Endothelial cell of umbilical vein (primary cell): ENCODE measurements around the gene OTUD7B. TPM values are rescaled to one million over a fixed set of nuclear protein-coding genes. Genes with fewer than 3 reads are reported as not detected.

Source experiments
- BruUV-seq: library from RNA; stranded (reverse); fragments of 400-500 nt; replicated peaks from 2 replicates; lab custom pipeline; 2021; lab: Mats Ljungman, UMichigan
- CTCF ChIA-PET: fragments of 300-600, 350-600 bp; sonication (Branson Sonifier 250); formaldehyde crosslinking; loops from one replicate; lab custom pipeline; 2021; ENCODE audit warnings: antibody characterized with exemption, inconsistent platforms; lab: Charles Lee
- POLR2A ChIA-PET: fragments of 300-600, 350-600 bp; sonication (Branson Sonifier 250); formaldehyde crosslinking; loops from one replicate; lab custom pipeline; 2021; ENCODE audit warnings: antibody characterized with exemption, inconsistent platforms; lab: Charles Lee
- DNase-seq: peaks from one replicate; pipeline ENCODE4 v3.0.0-alpha.2; 2011; ENCODE audit warnings: low read depth, low spot score
- FAIRE-seq: peaks from 2 replicates; lab custom pipeline; 2011; peaks lifted over from hg19 to GRCh38; lab: Jason Lieb, UNC
- H2AFZ ChIP-seq: 2 replicates; pipeline ENCODE4 v1.6.0; 2012; ENCODE audit warnings: low read depth, low read length, control low read depth, inconsistent platforms
- H3K27ac ChIP-seq: 2 replicates; pipeline ENCODE4 v1.5.1; 2011; ENCODE audit warnings: low read depth, mild to moderate bottlenecking, control low read depth, low read length, moderate library complexity; ENCODE audit not compliant: insufficient read depth
- H3K27me3 ChIP-seq, 2 experiments: 2 replicates each; pipeline versions ENCODE4 v1.6.0 to v1.6.1; 2011; ENCODE audit warnings: low read length in 2 of 2, mixed read lengths in 1 of 2; ENCODE audit not compliant: control insufficient read depth in 2 of 2, insufficient read depth in 2 of 2
- H3K36me3 ChIP-seq, 2 experiments: 2 replicates in 1 of 2; 3 replicates in 1 of 2; pipeline ENCODE4 v1.5.1; 2011; ENCODE audit warnings: low read length in 2 of 2, mild to moderate bottlenecking in 1 of 2, moderate library complexity in 1 of 2; ENCODE audit not compliant: control insufficient read depth in 2 of 2, insufficient read depth in 2 of 2; ENCODE audit errors: extremely low read depth in 1 of 2
- H3K4me1 ChIP-seq: 3 replicates; pipeline ENCODE4 v1.5.1; 2011; ENCODE audit warnings: mild to moderate bottlenecking, low read length; ENCODE audit not compliant: control insufficient read depth, insufficient read depth; ENCODE audit errors: extremely low read depth
- H3K4me2 ChIP-seq: 2 replicates; pipeline ENCODE4 v1.6.1; 2011; ENCODE audit warnings: low read length, control low read depth, mixed read lengths; ENCODE audit not compliant: insufficient read depth
- H3K4me3 ChIP-seq, 3 experiments: fragments of 200-600 bp in 1 of 3; sonication (generic), shearing (Covaris generic) in 1 of 3; replicated peaks in 1 of 3; 2 replicates each; pipeline ENCODE4 v1.5.1; 2011 to 2016; ENCODE audit warnings: control low read depth in 3 of 3, low read length in 3 of 3, mild to moderate bottlenecking in 2 of 3, inconsistent platforms in 1 of 3, low read depth in 1 of 3, moderate library complexity in 1 of 3; ENCODE audit not compliant: insufficient read depth in 1 of 3
- H3K79me2 ChIP-seq: 2 replicates; pipeline ENCODE4 v1.6.0; 2012; ENCODE audit warnings: low read length, inconsistent platforms; ENCODE audit not compliant: control insufficient read depth, insufficient read depth
- H3K9ac ChIP-seq: replicated peaks from 2 replicates; pipeline ENCODE3; 2011; ENCODE audit warnings: low read length, control low read depth; ENCODE audit not compliant: insufficient read depth; ENCODE audit errors: extremely low read depth
- H3K9me1 ChIP-seq: replicated peaks from 3 replicates; pipeline ENCODE4 v1.6.0; 2011; ENCODE audit warnings: mild to moderate bottlenecking, low read length; ENCODE audit not compliant: control insufficient read depth, insufficient read depth; ENCODE audit errors: extremely low read depth
- H3K9me3 ChIP-seq: replicated peaks from 2 replicates; pipeline ENCODE4 v1.5.1; 2012; ENCODE audit warnings: low read length, inconsistent platforms; ENCODE audit not compliant: control insufficient read depth, insufficient read depth
- H4K20me1 ChIP-seq: replicated peaks from 2 replicates; pipeline ENCODE3; 2011; ENCODE audit warnings: mild to moderate bottlenecking, low read length; ENCODE audit not compliant: control insufficient read depth, insufficient read depth; ENCODE audit errors: extremely low read depth
- CTCF ChIP-seq, 2 donors: IDR thresholded peaks; 1 replicate in 1 of 2; 2 replicates in 1 of 2; pipeline ENCODE4 v1.5.1; 2011; ENCODE audit warnings: low read length in 2 of 2, mild to moderate bottlenecking in 2 of 2, moderate library complexity in 2 of 2, control low read depth in 1 of 2, inconsistent platforms in 1 of 2, low read depth in 1 of 2; ENCODE audit not compliant: insufficient read depth in 1 of 2; ENCODE audit errors: extremely low read depth in 1 of 2
- EZH2 ChIP-seq: IDR thresholded peaks from 2 replicates; pipeline ENCODE4 v1.6.1; 2012; ENCODE audit warnings: borderline replicate concordance, low read depth, mild to moderate bottlenecking, moderate library complexity, low read length, inconsistent platforms; ENCODE audit not compliant: severe bottlenecking
- FOS ChIP-seq: IDR thresholded peaks from 2 replicates; pipeline ENCODE4 v1.6.1; 2011; ENCODE audit warnings: mild to moderate bottlenecking, low read length, moderate library complexity, borderline replicate concordance; ENCODE audit not compliant: insufficient read depth
- GATA2 ChIP-seq: IDR thresholded peaks from 2 replicates; pipeline ENCODE4 v1.7.0; 2011; ENCODE audit warnings: low read depth, mild to moderate bottlenecking, moderate library complexity, mixed read lengths, low read length; ENCODE audit not compliant: insufficient read length, insufficient read depth
- JUN ChIP-seq: IDR thresholded peaks from 2 replicates; pipeline ENCODE4 v1.6.1; 2011; ENCODE audit warnings: borderline replicate concordance, low read depth; ENCODE audit not compliant: insufficient read length, insufficient read depth
- MAX ChIP-seq: IDR thresholded peaks from 2 replicates; pipeline ENCODE4 v1.6.1; 2011; ENCODE audit not compliant: insufficient read depth, insufficient read length
- MYC ChIP-seq: IDR thresholded peaks from one replicate; pipeline ENCODE4 v1.6.1; 2011; ENCODE audit warnings: mild to moderate bottlenecking, low read depth, low read length
- POLR2A ChIP-seq: IDR thresholded peaks from 2 replicates; pipeline ENCODE4 v1.6.1; 2012; ENCODE audit warnings: low read depth, mild to moderate bottlenecking, control low read depth, low read length
- POLR2AphosphoS5 ChIP-seq: IDR thresholded peaks from 2 replicates; pipeline ENCODE4 v1.6.1; 2012; ENCODE audit warnings: low read depth, mild to moderate bottlenecking, control low read depth, low read length, moderate library complexity; ENCODE audit not compliant: insufficient read depth
- dilution Hi-C: fragments of 300-500 bp; cut with MboI; formaldehyde crosslinking; loops from one replicate; pipeline ENCODE4 v1.15.0; 2019; ENCODE audit warnings: low sequenced_read_pairs; ENCODE audit not compliant: extremely low pct_ligation_motif_present
- intact Hi-C: fragments of 100-400 bp; cut with micrococcal nuclease; formaldehyde crosslinking; loops from one replicate; pipeline ENCODE4 v1.10.0; 2022
- polyA plus RNA-seq, 4 experiments: library from polyadenylated mRNA; depleted of rRNA in 3 of 4; stranded (reverse) in 3 of 4; unstranded in 1 of 4; fragments of >200 nt; gene quantifications; 2 replicates each; pipeline versions ENCODE4 v1.2.1 to v1.2.3, GENCODE V29; 2011 to 2012; ENCODE audit warnings: missing spikeins in 1 of 4
- total RNA-seq: library from RNA; stranded (reverse); gene quantifications from 2 replicates; pipeline ENCODE4 v1.2.3, GENCODE V29; 2021

Gene OTUD7B
- total and polyA plus RNA-seq, 2 donors (not counting 3 experiments of a cell fraction or from before 2014, with no cell fraction given): 4.3 to 22.8 TPM

GRCh38 chr1:149949911-149950310 is 60.6 kb downstream of the OTUD7B start:
- CTCF ChIA-PET: interaction anchor here (2.3 kb wide), 1 partner anchor 61 kb away, joined by 7 read pairs; a partner anchor contains a TSS
- FAIRE-seq (no peak), DNase-seq (no peak)
- Histone ChIP-seq H4K20me1 (no peaks in the 10 kb centered on the region), H3K4me2 (no peak overlapping the region), H2AFZ (no peak overlapping the region), H3K4me3 (no peak overlapping the region), H3K27ac (no peak overlapping the region), H3K4me1 (no peaks in the 10 kb centered on the region), H3K9me3 (no peaks in the 10 kb centered on the region), H3K79me2 (no peaks in the 10 kb centered on the region), H3K9ac (no peak overlapping the region), H3K27me3 (no peaks in the 10 kb centered on the region), H3K36me3 (peaks cover 5 to 11% of the 10 kb centered on the region in 2 experiments), H3K9me1 (no peaks in the 10 kb centered on the region)
- POLR2A ChIA-PET: no interaction called here
- intact Hi-C loops (no loop called here), dilution Hi-C loops (no loop called here)
- no TSS peak for BruUV-seq
- TF ChIP-seq CTCF (IDR thresholded peaks at IDR 0.05; ENCODE audit: extremely low read depth in 1 of 2, insufficient read depth in 1 of 2, low read depth in 1 of 2, low read length in 2 of 2) (no peak), POLR2A (no peak), POLR2AphosphoS5 (no peak)

GRCh38 chr1:149945206-149945605 is 65.3 kb downstream of the OTUD7B start:
- no peaks in the 10 kb centered on the region for H3K4me1 ChIP-seq
- ChIA-PET CTCF (interaction anchor here (1.2 to 3.8 kb wide), 3 partner anchors 57 to 242 kb away, joined by 3 to 38 read pairs (median 4); a partner anchor contains a TSS), POLR2A (interaction anchor here (1.6 kb wide), 1 partner anchor 58 kb away, joined by 5 read pairs; a partner anchor contains a TSS)
- FAIRE-seq (no peak), DNase-seq (no peak)
- H4K20me1 ChIP-seq: no peaks in the 10 kb centered on the region
- no peaks in the 10 kb centered on the region for H3K9me1 ChIP-seq
- no peak overlapping the region for H3K9ac ChIP-seq
- no peak overlapping the region for H3K4me2 ChIP-seq
- intact Hi-C loops (no loop called here), dilution Hi-C loops (no loop called here)
- no TSS peak for BruUV-seq
- no peaks in the 10 kb centered on the region for H3K27me3 ChIP-seq
- H3K9me3 ChIP-seq: no peaks in the 10 kb centered on the region
- TF ChIP-seq JUN (no peak), GATA2 (no peak), POLR2A (no peak), FOS (no peak), MAX (no peak), POLR2AphosphoS5 (no peak), EZH2 (no peak), CTCF (IDR thresholded peaks at IDR 0.05; ENCODE audit: extremely low read depth in 1 of 2, insufficient read depth in 1 of 2, low read depth in 1 of 2, low read length in 2 of 2) (no peak), MYC (no peak)
- no peak overlapping the region for H3K27ac ChIP-seq
- no peak overlapping the region for H2AFZ ChIP-seq
- H3K36me3 ChIP-seq: peaks cover 6 to 19% of the 10 kb centered on the region in 2 experiments
- H3K79me2 ChIP-seq: no peaks in the 10 kb centered on the region
- H3K4me3 ChIP-seq: no peak overlapping the region
